G401.6 (cell line): ENCODE measurements around the gene FHIP1B.

Experiments used
- FAIRE-seq: peaks from 2 replicates; lab custom pipeline; 2012; peaks lifted over from hg19 to GRCh38; lab: Jason Lieb, UNC

Gene FHIP1B

DNA sequence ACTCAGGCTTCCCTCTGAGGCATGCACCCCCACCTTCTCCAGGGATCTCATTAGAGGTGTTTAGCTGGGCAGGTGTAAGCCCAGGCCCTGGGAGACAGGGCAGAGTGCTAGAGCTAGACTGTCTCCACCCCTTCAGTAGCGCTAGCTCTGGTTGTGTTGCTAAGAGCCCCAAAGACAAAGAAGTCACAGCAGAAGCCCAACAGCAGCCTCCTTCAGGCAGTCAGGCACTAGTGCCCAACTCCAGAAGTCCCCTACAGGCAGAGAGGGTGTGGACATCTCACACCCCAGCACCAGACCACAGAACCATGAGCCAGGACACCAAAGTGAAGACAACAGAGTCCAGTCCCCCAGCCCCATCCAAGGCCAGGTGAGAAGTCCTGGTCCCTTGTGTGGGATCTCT is 4.5 kb upstream of the FHIP1B start, which contains the start of gene CNGA4:
CNGA4 (plus strand) TSS at position 188 of the 400 bp plus-strand sequence; CDS start at position 306, 118 bp downstream.
- FAIRE-seq, result no peak

DNA sequence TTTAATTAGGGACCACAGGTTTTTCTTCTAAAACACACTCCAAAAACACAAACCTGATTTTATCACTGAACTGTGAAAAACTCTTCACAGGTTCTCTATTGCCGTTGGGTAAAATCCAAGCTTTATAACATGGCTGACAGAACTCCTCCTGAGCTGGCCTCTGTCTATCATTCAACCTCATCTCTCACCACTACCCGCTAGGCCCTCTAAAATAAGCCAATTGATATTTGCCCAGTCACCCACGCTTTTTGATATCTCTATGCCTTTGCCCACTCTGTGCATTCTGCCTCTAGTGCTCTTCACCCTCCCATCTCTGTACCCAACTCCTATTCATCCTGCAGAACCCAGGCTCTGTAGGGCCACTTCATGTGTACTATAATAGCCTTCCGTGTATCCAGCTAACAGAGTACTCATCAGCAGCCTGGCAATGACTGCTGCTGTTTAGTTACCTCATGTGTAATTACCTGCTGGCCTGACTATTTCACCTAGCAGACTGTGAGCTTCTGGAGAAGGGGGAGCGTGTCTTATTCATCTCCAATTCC is 3.4 kb upstream of the FHIP1B start:
- FAIRE-seq, result no peak

DNA sequence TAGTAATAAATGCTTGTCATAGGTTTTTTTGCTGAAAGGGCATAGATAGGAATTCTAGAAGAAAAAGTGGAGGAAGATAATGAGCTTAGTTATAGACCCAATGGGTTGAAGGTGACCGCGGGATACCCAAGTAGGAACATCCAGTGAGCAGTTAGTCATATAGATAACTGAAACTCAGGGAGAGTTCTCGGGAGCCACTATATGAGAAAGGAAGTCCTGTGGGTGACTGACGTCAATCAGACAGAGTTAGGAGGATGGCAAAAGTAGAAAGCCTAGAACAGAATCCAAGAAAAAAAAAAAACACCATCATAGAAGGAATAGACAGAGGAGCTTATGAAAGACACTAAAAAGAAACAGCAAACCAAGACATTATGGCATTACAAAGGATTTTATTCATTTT is 2.8 kb upstream of the FHIP1B start:
- FAIRE-seq, result no peak

DNA sequence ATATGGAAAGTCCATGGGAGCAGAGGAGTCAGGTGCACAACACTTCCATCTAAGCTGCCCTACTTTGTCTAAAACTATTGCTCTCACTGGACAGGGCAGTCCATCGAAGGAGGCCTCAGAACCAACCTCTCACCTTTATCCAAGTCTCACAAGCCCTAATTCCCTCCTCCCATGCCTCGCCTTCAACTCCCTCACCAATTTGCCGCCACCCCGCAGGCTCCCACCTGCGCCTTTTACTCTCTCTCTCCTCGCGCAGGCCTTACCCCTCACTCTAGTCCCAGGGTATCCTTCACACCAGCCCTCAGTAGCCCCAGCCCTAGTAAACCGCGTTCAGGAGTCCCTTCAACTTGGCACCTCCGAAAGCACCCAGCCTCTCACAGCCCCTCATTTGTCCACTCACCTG is 451 bp downstream of the FHIP1B start:
- FAIRE-seq, result no peak

DNA sequence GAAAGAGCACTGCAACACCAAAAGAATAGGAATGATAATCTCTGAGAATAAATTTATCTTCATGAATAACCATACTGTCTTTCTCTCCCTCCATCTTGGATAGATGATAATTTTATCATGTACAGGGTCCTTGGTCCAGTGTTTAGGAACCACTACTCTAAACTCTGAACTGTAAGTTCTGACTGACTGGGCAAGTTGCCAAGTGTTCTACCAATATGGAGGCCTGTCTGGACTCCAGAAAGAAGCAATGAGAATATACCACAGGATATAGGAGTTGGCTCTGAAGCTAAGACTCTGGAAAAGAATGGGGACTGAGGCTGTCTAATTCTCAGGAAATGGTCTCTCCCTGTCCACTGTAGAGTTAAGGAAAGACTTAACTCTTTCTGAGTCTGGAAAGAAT is 1.5 kb downstream of the FHIP1B start:
- FAIRE-seq, result no peak

DNA sequence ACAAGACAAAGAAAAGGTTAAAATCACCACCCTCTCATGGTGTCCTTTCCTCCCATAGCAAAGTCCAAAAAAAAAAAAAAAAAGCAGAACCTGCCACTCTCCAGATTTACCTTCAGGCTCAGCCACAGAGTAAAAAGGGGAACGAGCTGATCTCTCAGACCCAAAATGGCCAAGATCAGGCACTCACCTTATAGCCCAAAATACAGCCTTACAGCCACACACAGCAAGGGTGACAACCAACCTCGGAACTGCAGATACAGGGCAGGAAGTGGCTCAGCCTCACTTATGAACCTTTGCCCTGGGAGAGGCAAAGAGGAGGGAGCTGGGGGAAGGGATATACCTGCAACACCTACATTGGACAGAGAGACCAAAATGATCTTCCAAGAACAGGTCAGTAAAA is 4.5 kb downstream of the FHIP1B start:
- FAIRE-seq, result no peak

DNA sequence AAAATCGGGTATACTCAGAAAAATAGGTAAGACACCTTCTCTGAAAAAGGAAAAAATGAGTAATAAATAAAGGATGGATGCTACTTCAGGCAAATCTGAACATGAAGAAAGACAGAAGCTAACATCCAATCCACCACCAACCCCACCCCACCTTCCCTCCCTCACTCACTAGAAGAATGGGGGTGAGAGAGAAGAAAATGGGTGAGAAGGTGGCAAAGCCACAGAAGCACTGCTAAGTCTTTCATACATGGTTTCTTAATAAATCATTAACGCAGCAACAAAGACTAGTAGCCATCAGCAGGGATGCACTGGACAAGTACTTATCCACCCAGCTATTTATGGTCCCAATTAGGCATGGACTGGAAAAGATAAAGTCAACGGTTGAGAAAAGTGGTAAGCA is 5.9 kb downstream of the FHIP1B start:
- FAIRE-seq, result no peak

DNA sequence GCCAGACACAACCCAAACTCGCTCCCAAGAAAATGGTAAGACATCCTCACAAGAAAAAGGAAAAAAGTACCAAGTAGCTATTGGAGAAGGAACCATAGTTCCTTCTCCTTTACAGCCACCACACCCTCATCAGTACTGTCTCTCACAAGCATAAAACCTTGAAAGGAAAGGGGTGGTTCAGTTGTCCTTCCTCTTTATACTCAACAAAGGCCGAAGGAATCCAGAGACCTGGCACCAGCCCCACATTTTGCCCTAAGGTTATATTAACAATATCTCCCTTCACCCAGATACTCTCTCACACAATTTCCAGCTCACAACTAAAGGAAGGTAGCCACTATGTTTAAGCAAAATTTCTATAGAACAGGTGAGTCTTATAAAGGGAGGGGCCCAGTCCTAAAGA is 8.5 kb downstream of the FHIP1B start:
- no peak for FAIRE-seq

DNA sequence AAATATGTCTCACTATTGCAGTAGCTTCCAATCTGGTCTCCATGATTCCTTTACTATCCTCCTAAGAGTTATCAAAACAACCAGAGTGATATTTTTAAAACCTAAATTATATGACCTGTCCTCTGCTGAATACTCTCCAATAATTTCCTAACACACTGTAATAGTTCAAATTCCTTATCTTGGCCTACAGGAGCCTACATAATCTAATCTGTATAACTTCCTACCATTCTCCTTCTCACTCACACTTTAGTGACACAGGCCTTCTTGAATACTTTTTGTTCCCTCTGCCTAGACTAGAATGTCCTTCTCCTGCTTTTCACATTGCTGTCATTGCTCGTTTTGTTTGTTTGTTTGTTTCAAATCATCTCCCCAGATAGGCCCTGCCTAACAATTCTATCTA is 9.4 kb downstream of the FHIP1B start:
- FAIRE-seq, result no peak

DNA sequence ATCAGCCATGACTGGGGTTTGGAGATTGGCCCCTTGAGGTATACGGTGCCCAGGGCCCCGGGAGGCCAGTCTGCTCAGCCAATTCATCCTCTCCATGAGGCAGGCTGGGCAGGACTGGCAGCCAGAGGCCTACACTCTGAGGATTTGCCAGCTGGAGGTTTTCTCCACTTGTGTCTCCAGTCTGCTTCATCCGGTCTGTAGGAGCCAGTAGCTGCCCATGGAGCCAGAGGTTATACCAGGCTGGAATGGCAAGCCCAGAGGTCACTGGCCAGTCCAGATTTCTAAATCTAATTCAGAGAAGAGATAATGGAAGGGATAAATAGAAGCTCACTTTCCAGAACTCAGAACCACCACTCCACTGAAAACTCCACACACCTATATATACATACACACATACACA is 10.0 kb downstream of the FHIP1B start:
- FAIRE-seq, result no peak

DNA sequence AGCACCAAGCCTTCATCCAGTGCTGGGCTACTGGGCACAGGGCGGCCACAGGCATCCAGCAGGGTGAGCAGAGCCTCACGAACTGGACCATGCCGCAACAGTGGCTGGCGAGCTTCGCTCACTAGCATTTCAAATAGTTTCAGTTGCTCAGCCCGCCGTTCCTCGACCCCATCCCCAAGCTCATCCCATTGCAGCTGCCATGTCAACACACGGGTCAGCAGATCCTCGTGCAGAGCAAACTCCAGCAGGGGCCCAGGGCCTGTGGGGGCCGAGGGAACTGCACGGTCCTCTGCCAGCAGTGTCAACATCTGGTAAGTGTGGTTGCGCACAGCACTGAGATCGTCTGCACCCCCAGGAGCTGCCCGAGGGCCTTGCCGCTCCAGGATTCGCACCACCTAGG is 10.6 kb downstream of the FHIP1B start:
- FAIRE-seq, result no peak

DNA sequence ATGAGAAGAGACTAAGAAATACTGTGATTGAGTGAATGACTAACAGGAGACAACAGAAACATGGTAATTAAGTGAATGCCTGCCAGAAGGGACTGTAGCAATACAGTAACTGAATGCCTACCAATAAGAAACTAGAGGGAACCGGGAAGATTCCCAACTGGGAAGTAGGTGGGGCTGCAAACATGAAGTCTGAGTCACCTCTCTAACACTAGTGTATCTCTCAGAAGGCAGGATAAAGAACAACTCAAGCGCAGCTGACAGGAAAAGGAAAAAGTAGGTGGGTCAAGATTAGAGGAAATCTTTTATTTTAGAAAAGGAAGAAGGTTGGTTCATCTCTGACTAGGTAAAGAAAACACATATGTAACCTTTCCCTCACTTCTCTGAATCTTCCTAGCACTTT is 15.1 kb downstream of the FHIP1B start:
- FAIRE-seq, result no peak

DNA sequence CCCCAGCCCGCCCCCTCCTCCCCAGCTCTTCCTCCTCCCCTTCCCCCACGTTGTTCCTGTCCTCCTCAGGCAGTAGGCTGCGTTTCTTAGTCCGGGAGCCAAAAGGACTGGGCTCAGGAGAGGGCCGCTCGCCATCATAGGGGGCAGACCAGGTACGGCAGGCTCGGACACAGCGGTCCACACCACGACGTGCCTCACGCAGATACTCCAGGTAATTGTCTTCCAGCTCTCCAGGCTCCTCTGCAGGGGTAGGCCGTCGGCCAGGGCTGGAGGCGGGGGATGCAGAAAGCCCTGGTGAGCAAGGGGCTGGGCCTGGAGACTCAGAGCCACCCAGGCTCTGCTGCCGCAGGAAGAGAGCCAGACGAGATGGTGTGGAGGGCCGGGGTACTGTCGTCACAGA is 16.7 kb downstream of the FHIP1B start:
- FAIRE-seq, result no peak

DNA sequence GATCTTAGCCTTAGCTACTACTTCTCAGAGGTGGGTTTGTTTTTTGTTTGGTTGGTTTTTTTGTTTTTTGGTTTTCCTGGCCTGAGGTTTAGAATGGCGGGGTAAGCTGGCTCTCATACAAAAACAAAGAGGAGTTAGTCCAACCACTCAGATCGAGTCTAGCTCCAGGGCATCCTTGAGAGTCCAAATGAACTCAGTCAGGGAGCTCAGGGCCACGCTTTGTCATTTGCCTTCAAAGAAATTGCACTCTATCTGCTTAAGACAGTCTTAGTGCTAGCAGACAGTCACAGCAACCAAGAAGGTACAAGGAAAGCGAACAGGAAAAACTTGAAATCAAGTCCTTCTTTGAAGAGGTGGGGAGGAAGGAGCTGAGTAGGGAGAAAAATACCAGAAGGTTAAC is 17.9 kb downstream of the FHIP1B start:
- FAIRE-seq, result no peak

DNA sequence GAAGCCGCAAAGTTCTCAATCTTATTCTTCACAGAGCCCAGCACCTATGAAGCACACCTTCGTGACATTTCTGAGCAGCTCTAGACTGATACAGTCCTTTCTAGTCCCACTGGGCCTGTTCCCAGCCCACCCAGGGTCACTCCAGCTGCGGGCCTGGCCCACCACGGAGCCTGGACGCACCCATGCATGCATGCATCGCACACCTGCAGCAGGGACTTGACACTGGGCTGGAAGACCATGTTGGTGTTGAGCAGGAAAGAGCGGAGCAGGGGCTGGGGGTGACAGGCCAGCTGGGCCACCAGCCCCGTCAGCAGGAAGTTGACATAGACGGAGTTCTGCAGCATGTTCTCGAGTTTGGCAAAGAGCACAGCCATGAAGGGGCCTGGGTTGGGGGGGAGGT is 19.9 kb downstream of the FHIP1B start:
- FAIRE-seq, result no peak

DNA sequence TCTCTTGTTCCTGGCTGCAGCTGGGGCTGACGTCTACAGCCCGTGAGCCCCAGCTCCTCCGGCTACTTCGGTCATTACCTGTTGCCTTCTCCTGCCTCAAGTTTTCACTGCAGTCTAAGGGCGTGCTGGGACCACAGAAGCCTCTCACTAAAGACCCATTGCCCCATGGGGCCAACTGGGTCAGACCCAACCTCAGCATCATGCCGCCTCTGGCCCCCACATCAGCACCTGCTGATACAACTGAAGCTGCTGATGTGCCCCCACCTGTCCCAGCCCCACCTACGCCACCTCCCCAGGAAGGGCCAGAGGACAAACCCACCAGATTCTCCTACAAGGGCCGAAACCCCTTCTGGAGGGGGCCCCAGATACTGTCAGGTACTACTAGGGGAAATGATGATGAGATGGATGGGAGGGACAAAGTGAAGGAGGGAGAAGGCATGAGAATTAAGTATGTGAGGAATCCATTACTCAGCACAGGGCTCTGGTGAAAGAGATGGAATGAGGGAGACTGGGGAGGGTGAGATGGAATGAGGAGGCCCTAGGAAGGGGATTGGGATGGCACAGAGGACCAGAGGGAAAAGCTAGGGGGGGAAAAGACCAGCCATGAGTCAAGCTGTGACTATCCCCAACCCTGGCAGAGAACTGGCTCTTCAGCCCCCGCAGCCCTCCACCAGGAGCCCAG is 24.0 kb downstream of the FHIP1B start:
- no peak for FAIRE-seq

DNA sequence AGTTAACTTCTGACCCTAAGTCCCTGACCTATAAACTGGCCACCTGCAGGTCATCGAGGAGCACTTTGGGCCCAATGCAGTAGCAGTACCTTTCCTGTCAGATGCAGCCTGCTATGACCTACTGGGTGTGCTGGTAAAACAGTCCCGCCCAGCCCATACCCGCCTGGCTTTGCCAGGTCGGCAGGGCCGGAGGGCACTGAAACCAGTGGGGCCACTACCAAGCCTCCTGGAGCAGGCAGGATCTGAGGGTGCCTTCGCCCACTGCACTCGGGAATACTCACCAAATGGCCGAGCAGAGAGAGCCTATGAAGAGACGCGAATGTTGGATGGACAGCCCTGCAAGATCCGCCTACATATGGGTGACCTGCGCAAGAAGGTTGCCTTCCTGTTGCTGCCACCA is 24.6 kb downstream of the FHIP1B start:
- no peak for FAIRE-seq

DNA sequence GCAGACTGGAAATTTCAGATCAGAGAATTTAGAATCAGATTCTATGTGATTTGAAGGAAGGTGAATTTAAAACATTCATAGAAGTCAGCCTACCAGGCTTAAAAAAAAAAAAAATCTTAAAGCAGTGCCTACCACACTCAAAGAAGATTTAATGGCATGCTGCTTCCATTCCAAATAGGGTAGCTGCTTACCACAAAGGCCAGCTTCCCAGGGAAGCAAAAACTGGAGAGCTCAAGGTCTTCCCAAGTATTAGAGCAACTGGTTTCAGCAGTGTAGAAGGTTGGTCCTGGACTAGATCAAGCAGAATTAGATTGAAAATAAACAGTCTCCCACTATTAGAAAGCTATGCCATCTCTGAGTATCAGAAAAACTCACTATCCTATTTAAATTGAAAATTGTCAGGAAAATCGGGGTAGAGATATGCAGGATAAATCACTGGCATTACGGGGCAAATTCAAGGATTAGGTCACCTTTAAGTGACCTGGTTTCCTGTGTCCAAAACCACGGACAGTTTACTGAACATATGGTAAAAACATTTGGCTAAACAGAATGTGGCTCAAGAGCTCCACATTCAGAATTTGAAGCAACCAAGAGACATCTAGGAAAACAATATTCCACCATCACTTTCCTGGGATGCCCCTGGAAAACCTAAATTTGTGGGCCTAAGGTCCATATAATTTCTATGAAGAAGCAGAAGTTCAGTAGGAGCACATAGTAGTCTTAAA is 27.8 kb downstream of the FHIP1B start:
- no peak for FAIRE-seq

DNA sequence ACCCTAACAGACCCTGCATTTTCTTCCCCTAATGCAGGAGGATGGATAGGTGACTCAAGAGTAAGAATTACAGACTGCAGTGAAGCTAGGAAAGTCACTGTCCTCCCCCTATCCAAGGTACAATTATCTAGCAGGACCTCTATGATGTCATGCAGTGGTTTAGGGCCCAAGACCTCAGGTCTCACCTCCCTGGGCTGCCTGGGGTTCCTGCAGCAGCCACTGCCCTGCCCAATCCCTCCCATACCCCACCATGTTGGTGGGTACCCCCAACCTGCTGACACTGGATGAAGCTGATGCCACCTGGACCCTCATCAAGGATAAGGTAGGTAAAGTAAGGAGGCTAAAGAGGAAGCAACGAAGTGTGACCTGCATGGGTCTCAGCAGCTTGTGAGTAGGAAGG is 29.1 kb downstream of the FHIP1B start, which contains the start of gene C11orf42:
C11orf42 (plus strand) TSS at position 192 of the 400 bp plus-strand sequence; CDS start at position 251, 59 bp downstream.
- no peak for FAIRE-seq

DNA sequence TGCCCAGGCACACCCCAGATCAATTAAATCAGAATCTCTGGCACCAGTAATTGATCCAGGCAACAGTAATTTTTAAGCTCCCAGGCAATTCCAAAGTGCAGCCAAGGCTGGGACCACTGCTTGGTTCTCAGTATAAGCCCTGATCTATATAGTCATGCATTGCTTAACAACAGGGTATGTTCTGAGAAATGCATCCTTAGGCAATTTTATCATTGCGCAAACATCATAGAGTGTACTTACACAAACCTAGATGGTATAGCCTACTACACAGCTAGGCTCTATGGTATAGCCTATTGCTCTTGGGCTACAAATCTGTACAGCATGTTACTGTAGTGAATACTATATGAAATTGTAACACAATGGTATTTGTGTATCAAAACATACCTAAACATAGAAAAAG is 29.7 kb downstream of the FHIP1B start:
- no peak for FAIRE-seq

DNA sequence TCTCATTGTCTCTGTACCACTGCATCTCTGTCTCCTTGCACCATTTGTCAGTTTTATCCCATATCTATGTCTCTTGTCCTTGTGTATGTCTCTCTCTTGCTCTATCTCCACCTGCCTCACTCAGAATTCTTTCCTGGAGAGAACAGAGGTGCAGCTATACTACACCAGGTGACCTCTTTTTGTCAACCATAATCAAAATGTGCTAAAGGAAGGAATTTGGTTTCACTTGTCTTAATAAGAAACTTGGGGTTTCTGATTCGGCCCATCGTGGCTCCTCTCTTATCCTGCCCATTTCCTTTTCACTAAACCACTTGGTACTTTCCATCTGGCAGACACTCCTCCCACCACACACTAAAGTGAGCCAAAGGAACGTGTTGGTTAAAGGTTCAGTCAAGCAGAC is 31.1 kb downstream of the FHIP1B start:
- FAIRE-seq, result no peak

DNA sequence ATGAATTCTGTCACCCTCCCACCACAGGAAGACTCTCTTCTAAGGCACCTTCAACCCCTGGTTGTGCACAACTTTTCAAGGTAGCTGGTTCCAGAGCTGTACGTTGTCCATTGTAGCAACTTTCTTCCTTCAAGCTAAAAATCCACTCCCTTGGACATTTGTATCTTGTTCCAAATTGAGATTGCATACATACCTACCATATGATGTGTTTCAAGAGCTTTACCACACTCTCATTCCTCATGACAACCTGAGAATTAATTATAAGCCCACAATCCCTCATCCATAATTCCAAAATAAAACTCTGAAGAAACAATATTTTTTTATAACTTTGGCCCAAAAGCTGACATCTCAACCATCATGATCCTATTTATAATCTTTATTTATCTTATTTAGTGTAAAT is 32.4 kb downstream of the FHIP1B start:
- no peak for FAIRE-seq

DNA sequence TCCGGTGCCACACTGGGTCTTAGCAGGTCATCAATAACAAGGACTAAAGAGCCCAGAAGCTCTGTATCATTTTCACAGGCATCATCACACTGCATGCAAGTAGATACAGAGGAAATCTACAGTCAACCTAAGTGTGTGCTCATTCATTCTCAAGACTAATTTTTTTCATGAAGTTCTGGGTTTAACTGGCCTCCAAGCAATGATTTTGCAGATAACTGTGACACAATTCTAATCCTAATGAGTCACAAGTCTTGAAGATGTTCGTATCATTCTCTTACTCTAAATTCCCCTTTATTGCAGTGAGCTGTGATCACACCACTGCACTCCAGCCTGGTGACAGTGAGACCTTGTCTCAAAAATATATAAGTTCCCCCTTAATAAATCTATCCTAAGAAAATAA is 33.0 kb downstream of the FHIP1B start:
- no peak for FAIRE-seq

DNA sequence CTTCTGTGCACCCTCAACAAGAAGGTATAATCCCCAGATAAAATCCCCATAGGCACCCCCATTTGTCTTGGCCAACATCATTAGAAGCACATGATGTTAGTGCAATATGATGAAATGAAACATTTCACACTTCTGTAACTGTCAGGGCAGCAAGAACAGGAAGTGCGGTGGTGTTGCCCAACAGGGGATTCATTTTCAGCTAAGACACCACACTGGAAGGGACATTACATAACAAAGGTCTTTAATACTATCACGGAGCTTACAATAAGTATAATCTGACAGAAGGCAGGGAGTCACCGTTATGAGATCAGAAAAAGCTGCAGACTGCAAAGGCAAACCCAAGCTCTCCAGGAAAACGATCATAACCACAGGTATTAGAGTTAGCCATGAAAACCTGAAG is 33.5 kb downstream of the FHIP1B start:
- FAIRE-seq, result no peak
